CD1c-positive myeloid dendritic cell (primary cell): ENCODE results near the gene SEMA5A.

ENCODE experiments used
- DNase-seq: peaks from one replicate; pipeline ENCODE4 v3.0.0-alpha.2; 2016; ENCODE audit errors: extremely low spot score

The SEMA5A gene

GRCh38 chr5:9169557-9169902, 376.3 kb downstream of the SEMA5A start:
- DNase-seq: no peak

GRCh38 chr5:9168791-9169556, 376.9 kb downstream of the SEMA5A start:
- DNase-seq: no peak

GRCh38 chr5:9166202-9167112, 379.4 kb downstream of the SEMA5A start:
- no peak for DNase-seq

DNA sequence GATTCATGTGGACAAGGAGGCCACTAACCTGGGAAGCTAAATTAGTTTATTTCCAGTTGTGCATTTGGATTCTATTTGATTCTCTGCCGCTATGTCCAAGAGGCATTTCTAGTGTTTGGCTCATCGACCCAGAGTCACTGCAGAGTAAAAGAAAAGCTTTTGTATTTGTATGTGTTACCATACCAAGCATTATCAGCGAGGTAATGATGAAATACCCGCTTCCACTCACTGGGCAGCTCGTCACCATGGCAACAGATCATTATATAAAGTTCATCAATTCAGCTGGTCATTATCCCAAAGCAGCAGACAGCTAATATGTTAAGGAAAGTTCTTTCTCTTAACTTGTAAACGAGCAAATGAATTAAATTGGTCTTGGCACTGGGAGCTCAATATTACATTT, 380.3 kb downstream of the SEMA5A start:
- DNase-seq: no peak

DNA sequence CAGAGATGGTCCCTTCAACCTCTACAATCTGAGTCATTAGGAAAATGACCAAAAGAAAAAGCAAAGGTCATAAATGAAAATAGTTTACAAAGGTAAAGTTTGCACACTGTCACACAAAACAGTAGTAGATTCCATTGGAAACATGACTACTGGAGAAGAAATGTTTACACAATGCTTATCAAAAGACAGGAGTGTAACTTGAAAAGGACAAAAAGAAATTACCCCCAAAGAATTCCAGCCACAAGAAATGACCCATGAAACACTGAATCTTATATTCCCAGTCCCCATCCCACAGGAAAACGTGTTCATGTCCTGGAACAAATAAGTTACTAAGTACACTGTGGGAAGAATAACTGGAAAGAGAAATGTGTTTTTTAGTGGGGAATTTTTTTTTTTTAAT, 385.1 kb downstream of the SEMA5A start:
- DNase-seq: no peak

GRCh38 chr5:9157811-9158210, 388.1 kb downstream of the SEMA5A start:
- no peak for DNase-seq

GRCh38 chr5:9157020-9157419, 388.9 kb downstream of the SEMA5A start:
- no peak for DNase-seq

DNA sequence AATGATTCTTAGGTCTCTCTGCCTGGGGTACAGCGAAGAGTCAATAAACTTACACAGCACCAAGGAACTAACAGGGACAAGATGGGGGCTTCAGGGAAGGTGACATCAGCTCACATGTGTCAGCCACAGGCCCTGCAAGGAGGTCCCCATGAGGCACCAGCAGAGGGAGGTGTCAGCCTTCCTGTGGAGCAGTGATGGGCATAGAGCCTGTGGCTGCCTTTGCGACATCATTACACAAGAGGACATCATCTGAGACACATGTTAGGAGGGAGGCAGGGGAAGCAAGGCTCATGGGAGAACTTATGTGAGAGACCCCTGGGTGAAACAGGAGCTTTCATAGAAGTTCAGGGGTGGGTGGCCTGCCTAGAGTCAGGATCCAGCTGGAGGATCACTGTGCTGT, 389.6 kb downstream of the SEMA5A start:
- no peak for DNase-seq

- no peak for DNase-seq
Measured at GRCh38 chr5:9151684-9152427, 394.0 kb downstream of the SEMA5A start.

- no peak for DNase-seq
Measured at GRCh38 chr5:9149988-9150387, 395.9 kb downstream of the SEMA5A start.

DNA sequence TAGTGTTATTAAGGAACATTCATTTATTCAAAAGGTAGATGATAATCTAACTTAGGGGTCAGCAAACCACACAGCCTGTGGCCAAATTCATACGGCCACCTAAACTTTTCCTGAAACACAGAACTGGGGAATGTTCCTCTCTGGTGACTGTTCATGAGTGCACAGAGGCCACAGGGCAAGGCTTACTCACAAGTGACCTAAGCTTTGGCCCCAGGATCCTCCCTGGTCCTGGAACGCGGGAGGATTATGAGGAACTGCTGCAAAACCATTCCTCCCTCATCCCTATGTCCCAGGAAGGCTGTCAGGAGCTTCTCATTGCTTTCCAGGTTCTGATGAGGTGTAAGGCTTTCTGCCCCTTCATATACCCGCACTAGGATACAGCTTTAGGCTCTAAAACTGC, 397.6 kb downstream of the SEMA5A start:
- no peak for DNase-seq

DNA sequence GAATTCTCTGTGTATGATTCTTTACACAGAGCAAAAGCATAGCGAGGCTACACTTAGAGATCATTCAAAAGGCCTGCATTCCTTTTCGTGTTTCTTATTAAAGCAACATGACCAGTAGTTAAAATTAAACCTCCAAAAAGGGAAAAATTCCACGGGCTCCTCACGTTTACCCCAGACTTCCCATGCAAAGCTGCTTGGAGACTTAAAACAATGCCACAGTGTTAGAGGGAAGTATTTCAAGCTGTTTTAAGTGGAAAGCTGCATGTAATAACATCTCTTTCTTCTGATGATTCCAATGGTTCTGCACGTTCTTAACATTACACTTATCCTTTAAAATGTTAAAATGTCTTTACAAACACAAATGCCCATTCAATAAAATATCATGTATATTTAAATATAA, 405.2 kb downstream of the SEMA5A start:
- DNase-seq: no peak

DNA sequence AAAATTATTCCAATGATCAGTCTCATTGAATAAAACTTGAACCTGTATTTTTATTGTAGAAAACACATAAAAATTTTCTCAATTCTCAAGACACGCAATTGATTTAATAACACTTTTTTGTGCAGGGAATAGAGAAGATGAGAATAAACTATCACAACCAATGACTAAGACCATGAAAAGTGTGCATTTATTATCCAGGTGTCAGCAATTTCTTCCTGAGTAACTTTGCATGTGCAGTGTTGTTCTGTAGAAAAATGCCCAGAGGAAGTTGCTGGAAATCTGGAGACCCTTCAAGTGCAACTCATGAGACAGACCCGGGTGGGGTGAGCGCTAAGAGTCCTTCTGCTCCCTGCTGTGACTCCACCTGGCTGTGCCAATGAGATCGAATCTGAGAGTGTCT, 405.7 kb downstream of the SEMA5A start:
- DNase-seq: no peak

DNA sequence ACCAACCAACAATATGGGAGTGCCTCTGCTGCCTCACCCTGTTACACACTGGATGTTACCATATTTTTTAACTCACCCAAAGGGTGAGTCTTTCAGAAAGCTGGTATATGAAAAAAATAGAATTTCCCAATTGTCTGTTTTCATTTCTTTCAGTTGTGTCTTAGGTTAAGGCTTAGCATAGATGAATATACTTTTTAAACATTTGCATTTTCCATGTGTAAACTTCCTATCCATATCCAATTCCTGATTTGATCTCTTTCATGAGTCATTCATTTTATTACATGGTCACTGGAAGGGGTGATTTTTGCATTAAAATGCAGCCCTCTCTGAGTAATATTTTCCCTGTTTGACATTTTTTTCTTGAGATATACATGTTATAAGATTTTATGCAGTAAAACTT, 406.5 kb downstream of the SEMA5A start:
- DNase-seq: no peak

GRCh38 chr5:9128136-9128535, 417.7 kb downstream of the SEMA5A start:
- no peak for DNase-seq

DNA sequence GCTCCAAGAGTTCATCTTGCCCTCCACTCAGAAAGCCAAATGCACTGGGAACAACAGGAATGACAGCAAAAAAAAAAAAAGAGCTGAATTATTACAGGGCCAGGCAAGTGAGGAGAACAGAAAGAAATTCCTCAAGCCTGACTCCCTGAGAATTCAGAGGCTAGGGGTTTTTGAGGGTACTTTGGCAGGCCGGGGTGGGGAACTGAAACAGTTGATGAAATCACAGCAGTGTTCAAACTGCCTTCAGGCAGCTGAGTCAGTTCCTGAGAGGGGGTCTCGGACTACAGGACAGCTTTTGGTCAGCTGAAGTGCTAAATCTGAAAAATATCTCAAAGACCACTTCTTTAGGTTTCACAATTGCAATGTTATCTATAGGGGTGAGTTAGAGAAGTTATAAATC, 419.4 kb downstream of the SEMA5A start:
- DNase-seq: no peak

DNA sequence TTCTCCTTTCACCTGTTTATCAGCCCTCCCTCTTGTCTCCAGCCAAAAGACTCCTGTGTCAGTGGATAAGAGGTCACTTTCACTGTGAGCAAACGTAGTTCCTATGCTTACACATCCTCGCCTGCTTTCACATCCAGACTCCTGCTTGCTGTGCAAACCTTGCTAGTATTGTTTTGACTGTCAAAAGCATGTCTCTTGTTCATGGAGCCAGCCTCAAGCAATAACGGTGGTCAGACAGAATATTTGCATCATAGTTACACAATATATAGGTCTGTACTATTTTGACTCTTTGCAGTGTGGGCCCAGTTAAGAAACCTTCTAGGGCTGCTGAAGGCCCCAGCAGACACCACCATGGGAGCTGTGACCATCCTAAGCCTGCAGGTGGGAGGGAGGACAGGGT, 420.0 kb downstream of the SEMA5A start:
- no peak for DNase-seq

DNA sequence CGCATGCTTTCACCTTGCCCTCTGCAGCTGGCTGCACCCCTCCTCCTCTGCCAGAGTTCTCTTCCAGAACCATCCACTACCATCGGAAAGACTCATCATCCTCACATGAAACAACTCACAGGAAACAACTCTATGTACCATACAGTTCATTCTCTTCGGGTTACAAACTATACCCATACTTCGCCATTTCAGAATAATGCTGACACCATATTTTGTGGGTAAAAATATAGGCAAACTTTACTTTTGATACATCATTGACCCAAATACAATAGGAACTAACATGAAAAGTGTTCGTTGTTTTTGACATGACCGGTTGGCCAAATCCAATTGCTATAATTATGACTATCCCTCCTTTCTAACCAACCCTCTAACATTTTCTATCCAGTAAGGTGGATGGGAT, 421.0 kb downstream of the SEMA5A start:
- DNase-seq: no peak

GRCh38 chr5:9124071-9124470, 421.8 kb downstream of the SEMA5A start:
- DNase-seq: no peak

- DNase-seq: no peak
Measured at GRCh38 chr5:9122528-9122927, 423.3 kb downstream of the SEMA5A start.

DNA sequence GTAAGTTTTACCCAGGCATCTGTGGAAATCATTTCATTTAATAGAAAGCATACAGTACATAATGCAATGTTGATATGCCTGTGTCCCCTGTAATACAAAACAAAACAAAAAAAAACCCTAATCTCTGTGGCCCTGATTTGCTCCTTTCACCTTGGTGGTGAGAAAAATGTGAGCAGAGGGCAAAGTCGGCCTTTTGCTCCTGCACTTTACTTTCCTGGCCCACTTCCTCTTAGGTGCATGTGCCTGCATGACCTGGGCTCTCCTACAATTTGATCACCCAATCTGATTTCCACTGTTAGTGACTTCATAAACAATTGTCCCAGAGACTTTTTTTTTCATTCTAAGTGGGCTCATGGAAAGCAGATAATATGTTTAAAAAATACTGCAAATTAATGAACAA, 424.3 kb downstream of the SEMA5A start:
- no peak for DNase-seq

DNA sequence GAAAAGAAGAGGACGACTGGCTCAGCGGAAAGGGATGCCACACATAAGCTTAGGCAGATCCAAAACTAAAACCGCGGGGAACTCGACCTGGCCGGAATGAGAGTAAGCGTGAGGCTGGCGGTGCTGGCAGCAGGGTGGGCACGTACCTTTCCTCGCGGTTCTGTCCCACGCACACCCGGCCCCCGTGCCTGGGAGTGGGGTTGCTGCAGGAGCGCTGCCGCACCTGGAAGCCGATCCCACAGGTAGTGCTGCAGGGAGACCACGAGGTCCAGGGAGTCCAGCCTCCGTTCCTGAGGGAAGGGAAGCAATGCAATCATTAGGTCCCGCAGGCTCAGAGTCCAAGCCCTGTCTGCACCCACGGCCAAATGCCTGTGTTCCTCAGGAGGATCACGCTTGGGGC, 427.0 kb downstream of the SEMA5A start:
- DNase-seq: no peak

DNA sequence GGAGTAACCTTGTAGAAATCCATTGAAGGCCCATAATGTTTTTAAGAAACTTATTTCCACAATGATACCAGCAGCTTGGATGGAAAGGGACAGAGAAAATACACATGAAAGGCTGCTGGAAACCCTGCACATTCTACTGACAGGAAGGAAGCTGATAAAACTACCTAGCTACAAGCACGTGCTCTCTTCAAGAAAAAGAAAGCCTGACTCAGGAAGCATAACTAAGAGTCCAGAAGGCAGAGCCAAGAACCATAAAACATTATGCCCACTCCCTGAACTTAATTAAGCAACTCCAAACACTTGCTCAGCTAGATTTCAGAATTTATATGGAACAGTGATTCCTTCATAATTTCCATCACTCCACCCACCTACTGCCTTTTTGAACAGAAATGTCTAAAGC, 430.8 kb downstream of the SEMA5A start:
- no peak for DNase-seq
